ENCODE results near the gene RETN.

Gene RETN

DNA sequence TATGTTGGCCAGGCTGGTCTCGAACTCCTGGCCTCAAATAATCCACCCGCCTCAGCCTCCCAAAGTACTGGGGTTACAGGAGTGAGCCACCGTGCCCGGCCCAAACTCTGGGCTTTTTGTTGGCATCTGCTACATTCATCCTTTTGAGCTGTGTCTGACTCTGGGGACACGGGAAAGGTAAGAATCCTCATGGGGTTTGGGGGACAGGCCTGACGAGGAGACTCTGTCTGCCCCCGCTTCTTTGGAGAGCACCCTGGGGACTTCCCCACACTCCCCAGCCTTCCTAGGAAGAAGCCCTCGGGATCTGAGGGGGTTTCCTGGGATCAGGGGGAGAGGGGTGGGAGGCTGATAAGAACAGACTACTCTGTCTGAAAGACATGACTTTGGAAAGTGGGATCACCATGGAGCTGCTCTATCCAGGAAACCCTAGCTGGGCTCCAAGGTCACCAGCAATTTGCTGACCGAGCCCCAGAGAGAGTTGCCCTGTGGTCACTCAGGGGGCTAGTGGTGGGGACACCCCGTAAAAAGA lies 41.1 kb downstream of the RETN start:
- DNase-seq = no peak

DNA sequence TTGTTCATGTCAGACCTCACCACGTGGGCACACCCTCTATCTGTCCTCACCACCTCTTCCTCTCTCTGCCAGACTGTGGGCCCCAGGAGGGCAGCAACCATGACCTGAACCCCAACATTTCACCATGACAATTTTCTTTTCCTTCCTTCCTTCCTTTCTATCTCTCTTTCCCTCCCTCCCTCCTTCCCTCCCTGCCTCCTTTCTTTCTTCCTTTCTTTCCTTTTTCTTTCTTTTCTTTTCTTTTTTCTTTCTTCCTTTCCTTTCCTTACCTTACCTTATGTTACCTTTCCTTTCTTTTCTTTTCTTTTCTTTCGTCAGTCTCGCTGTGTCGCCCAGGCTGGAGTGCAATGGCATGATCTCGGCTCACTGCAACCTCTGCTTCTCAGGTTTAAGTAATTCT lies 41.8 kb downstream of the RETN start:
- DNase-seq = no peak

DNA sequence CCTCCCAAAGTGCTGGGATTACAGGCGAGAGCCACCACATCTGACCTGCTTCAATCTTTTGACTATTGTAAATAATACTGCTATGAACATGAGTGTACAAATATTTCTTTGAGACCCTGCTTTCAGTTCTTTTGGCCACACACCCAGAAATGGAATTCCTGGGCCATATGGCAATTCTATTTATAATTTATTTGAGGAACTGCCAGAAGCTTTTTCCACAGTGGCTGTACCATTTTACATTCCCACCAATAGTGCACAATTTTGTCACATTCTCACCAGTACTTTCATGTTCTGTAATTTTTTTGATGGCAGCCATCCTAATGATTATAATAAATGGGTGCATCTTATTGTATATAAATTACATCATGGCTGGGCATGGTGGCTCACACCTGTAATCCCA lies 46.8 kb downstream of the RETN start:
- no peak for DNase-seq

DNA sequence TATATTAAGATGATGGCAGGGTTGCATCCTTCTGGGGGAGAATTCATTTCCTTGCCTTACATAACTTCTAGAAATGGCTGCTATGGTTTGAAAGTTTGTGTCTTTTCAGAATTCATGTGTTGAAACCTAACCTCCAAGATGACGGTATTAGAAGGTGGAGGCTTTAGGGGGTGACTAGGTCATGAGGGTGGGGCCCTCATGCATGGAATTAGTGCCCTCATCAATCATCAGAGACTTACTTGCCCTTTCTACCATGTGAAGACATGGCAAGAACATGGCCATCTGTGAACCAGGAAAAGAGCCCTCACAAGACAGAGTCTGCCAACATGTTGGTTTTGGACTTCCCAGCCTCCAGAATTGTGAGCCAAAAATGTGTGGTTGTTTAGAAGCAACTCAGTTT lies 47.9 kb downstream of the RETN start:
- no peak for DNase-seq

DNA sequence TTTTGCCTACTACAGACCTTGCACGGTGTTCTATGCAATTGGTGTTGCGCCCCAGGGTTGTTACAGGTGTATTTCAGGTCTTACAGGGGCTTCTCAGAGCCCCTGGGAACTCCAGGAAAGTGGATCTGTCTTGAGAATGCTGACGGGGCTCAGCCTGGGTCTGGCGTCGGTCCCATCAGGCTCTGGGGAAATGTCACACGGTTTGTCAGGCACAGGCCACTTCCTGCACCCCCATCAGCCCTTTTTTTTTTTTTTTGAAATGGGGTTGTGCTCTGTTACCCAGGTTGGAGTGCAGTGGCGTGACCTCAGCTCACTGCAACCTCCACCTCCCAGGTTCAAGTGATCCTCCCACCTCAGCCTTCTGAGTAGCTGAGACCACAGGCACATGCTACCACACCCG lies 49.8 kb downstream of the RETN start:
- DNase-seq = no peak
